Measurements from ENCODE around the gene RPP25L. TPM values are rescaled to one million over a fixed set of nuclear protein-coding genes. Genes with fewer than 3 reads are reported as not detected.

Gene RPP25L
- total RNA-seq, 1 donor from 2014 or later: 15.5 TPM

GRCh38 chr9:34585946-34586669 lies 25.8 kb downstream of the RPP25L start:
- DNase-seq (ENCODE audit: low read depth in 2 of 2): no peak

DNA sequence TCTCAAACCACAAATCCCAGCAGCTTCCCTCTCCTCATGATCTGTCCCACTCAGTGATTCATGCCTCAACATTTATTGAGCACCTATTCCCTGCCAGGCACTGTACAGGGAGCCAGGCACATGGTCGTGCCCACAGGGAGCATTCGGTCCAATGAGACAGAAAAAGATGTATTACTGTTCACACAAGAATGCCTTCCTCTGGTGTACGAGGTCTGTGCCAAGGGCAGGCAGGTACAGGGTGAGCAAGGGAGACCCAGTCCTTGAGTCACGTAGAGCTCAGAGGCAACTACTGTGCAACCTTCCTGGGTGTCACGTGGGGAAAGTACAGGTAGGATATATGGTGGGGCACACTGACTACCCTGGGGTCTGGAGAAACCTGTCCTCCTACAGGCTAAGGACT lies 26.9 kb downstream of the RPP25L start:
- no peak for DNase-seq (ENCODE audit: low read depth in 2 of 2)

- no peak for DNase-seq (ENCODE audit: low read depth in 2 of 2)
Observed at GRCh38 chr9:34582787-34583186, 29.1 kb downstream of the RPP25L start.

DNA sequence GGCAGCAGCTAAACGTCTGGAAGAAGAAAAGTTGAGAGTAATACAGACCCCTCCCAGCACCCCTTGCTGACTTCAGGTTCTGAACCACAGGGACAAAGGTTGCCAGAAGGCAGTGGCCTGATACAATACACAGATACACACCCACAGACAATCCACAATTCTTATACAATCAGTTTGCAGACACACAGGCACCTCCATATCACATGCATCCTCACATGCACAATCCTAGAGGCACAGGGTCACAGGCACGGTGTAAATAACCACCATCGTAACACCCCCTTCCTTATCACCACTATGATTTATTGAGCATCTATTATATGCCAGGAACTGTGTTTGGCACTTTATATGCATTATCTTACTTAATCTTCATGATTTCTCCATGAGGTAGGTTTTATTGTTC lies 30.6 kb downstream of the RPP25L start:
- no peak for DNase-seq (ENCODE audit: low read depth in 2 of 2)

GRCh38 chr9:34580358-34580757 lies 31.5 kb downstream of the RPP25L start:
- no peak for DNase-seq (ENCODE audit: low read depth in 2 of 2)

DNA sequence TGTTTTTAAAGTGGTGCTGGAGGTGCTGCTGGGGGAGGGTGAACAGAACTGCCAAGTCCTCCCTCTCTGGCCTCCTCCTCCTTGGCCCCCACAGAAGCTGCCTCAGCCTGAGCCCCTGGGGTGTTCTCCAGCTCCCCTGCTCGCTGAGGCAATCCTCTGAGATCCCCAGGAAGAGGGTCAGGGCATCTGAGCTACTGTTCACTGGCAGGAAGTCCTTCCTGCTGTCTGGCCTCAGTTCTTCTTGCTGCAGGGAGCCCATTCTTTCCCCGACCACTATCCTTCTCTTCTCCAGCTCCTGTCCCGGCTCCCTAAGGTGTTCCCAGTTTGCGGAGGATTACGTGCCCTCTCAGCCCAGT lies 32.1 kb downstream of the RPP25L start:
- no peak for DNase-seq (ENCODE audit: low read depth in 2 of 2)

- no peak for DNase-seq (ENCODE audit: low read depth in 2 of 2)
Observed at GRCh38 chr9:34579104-34579807, 32.6 kb downstream of the RPP25L start.

DNA sequence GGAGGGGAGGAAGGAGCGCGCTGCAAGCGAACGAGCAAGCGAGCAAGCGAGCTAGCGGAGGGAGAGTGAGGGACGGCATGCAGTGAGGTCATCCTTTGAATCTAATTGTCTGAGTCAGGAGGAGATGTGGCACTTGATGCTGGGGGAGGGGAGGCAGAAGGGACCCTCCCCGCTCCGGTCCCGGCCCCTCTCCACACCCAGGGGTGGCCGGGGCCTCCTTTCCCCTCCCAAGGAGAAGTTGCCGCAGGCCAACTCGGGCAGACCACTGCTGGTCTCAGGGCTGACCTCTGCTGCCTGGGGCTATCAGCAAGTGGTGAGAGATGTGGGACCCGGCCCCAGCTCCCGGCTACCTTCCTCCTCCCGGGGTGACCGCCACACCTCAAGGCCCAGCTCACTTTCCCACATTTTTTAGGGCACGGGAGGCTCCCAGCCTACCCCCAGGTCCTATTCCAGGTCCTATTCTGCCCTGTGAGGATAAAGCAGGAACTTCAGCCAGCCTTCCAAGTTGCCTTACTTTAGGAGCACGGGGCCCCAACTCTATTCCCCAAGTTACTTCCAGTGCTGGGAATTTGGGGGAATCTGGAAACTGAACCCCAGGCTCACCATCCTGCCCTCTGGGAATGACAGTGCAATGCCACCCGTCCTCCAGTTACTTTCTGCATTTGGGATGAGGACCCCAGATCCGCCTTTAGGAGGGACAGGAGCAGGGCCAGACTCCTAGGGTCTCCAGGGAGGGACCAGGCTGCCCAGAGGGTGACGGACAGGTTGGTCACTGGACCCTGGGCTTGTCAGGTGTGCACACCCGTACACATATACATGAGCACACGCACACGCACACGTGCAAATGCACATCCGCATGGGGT lies 33.4 kb downstream of the RPP25L start:
- peak; percentile 43 to 44 for DNase-seq (ENCODE audit: low read depth in 2 of 2)

- no peak for DNase-seq (ENCODE audit: low read depth in 2 of 2)
Observed at GRCh38 chr9:34577400-34578240, 34.3 kb downstream of the RPP25L start.

DNA sequence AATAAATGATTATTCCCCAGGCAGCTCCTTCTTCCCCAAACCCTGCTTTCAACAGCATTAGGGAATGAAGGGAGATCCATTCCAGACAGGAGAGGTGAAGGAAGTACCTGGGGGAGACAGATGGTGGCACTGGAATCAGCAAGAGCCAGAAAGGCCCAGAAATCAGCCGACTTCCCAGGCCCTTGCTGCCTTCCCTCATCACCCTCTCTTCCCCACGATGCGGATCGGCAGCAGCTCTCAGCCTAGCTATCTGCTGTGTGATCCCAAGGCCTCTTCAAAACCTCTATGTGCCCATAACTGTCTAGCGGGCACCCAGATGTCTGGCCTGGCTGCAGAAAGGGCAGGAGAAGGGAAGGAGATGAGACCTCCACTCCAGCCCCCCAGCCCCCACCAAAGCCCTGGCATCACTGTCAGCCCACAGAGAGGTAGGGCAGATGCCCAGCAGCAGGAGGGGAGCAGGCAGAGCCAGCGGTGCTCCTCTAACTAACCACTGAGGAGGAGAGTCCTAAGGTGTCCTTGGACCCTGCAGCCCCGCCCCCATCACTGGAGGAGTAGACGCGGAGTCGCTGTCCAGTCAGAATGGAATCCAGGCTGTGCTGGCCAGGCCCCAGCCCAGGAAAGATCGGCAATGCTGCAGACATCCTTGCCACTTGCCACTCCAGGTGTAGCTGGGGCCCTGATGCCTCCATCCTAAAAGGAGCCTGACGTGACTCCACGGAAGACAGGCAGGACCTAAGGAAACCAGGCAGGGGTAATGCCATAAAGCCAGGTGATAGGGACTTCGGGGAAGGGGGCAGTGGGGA lies 35.1 kb downstream of the RPP25L start:
- DNase-seq (ENCODE audit: low read depth in 2 of 2): no peak

GRCh38 chr9:34575862-34576596 lies 35.9 kb downstream of the RPP25L start:
- DNase-seq (ENCODE audit: low read depth in 2 of 2): no peak

GRCh38 chr9:34575241-34575640 lies 36.7 kb downstream of the RPP25L start:
- no peak for DNase-seq (ENCODE audit: low read depth in 2 of 2)

DNA sequence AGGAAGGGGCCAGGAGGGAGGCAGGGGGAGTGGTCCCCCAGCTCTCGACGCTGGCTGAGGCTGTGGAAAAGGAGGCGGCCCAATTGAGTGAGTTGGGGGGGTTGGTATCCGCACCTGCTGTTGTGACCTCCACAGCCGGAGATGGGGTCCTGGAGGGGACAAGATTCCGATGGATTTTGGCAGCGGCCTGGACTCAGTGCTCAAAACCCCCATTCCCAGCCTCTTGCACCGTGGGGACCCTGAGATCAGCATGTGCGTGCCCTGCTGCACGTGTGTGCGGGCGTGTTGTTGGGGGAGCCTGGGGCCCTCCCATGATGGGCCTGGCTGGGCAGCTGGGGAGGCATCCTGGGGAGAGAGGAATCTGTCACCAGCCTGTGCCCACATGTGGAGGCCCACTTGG lies 37.3 kb downstream of the RPP25L start:
- no peak for DNase-seq (ENCODE audit: low read depth in 2 of 2)

GRCh38 chr9:34573599-34574325 lies 38.1 kb downstream of the RPP25L start:
- DNase-seq (ENCODE audit: low read depth in 2 of 2): no peak

- DNase-seq (ENCODE audit: low read depth in 2 of 2): no peak
Observed at GRCh38 chr9:34572628-34573027, 39.3 kb downstream of the RPP25L start.

GRCh38 chr9:34572092-34572491 lies 39.8 kb downstream of the RPP25L start:
- no peak for DNase-seq (ENCODE audit: low read depth in 2 of 2)

- no peak for DNase-seq (ENCODE audit: low read depth in 2 of 2)
Observed at GRCh38 chr9:34571481-34571810, 40.5 kb downstream of the RPP25L start.

- no peak for DNase-seq (ENCODE audit: low read depth in 2 of 2)
Observed at GRCh38 chr9:34570809-34571480, 41.0 kb downstream of the RPP25L start.

DNA sequence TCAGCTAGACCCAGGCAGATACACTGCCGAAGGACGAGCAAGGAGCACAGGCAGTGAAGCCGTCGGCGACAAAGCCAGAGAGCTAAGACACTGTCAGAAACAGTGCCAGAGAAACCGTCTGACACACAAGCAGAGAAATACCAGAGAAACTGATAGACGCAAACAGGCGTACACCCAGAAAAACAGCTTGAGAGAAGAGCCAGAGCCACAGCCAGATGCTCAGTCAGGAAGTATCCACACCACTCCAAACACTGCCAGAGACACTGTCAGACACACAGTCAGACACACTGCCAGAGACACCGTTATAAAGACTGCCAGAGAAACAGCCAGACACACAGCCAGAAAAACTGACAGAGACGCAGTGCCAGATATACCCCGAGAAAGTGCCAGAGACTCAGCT lies 41.5 kb downstream of the RPP25L start:
- DNase-seq (ENCODE audit: low read depth in 2 of 2): no peak

Measured in lung microvascular endothelial cell (primary cell).